ENCODE results near the gene TTC21B.

GRCh38 chr2:165913636-165914035 lies 39.9 kb downstream of the TTC21B start:
- TF ChIP-seq CTCF (conservative IDR thresholded peaks at IDR 0.05 in 1 of 2, IDR thresholded peaks at IDR 0.05 in 1 of 2; ENCODE audit: extremely low read depth in 1 of 2, insufficient read depth in 1 of 2, low read depth in 1 of 2, low read length in 2 of 2) = no peak
- no peak for TF ChIP-seq EZH2 (IDR thresholded peaks at IDR 0.05; ENCODE audit: borderline replicate concordance, low read length)
